GM12872 (cell line): ENCODE data around the gene PRDM15.

Experiments
- CTCF ChIP-seq: IDR thresholded peaks from 3 replicates; pipeline ENCODE4 v1.5.1; 2011; ENCODE audit warnings: low read depth, mild to moderate bottlenecking, low read length, moderate library complexity; ENCODE audit not compliant: insufficient read depth

PRDM15 gene

GRCh38 chr21:41879190-41879998 is at the start of gene PRDM15:
PRDM15 (minus strand) TSS chr21:41879344; CDS start chr21:41860363, 18,981 bp downstream.
- TF ChIP-seq CTCF = no peak

- TF ChIP-seq CTCF = no peak
Measured at GRCh38 chr21:41928621-41929220, 49.6 kb upstream of the PRDM15 start.

GRCh38 chr21:41927727-41928409 is 48.7 kb upstream of the PRDM15 start:
- TF ChIP-seq CTCF = no peak

- no peak for TF ChIP-seq CTCF
Measured at GRCh38 chr21:41926807-41927171, 47.6 kb upstream of the PRDM15 start.

GRCh38 chr21:41926117-41926806 is 47.1 kb upstream of the PRDM15 start:
- no peak for TF ChIP-seq CTCF

GRCh38 chr21:41925767-41926116 is 46.6 kb upstream of the PRDM15 start:
- TF ChIP-seq CTCF = no peak

- no peak for TF ChIP-seq CTCF
Measured at GRCh38 chr21:41924368-41924754, 45.2 kb upstream of the PRDM15 start.
